GM21576 (cell line): ENCODE measurements around the gene ZNF610.

Experiments used
- ATAC-seq: cut with Tn5 transposase; IDR thresholded peaks from one replicate; pipeline ENCODE4 v1.9.1; 2021; ENCODE audit warnings: mild to moderate bottlenecking, moderate library complexity; ENCODE audit not compliant: unreplicated experiment

Gene ZNF610

GRCh38 chr19:52397310-52398080 is 61.5 kb downstream of the ZNF610 start, which contains the start of gene ZNF528:
Gene ZNF528 (plus strand): TSS chr19:52397849. CDS start chr19:52402014, 4,165 bp downstream.
- ATAC-seq, result peak; percentile 66

- ATAC-seq, result peak; percentile 26
Measured at GRCh38 chr19:52398081-52398441, 62.0 kb downstream of the ZNF610 start.

- ATAC-seq, result no peak
Measured at GRCh38 chr19:52410276-52410675, 74.2 kb downstream of the ZNF610 start.

- no peak for ATAC-seq
Measured at GRCh38 chr19:52415711-52416110, 79.7 kb downstream of the ZNF610 start.
